Measurements from ENCODE around the gene ATP5PD.
"Not testable (repeated sequence)": the region's sequence is repeated elsewhere in the genome, so short reads cannot be mapped to it uniquely, and the experiment has no call there.

DNA sequence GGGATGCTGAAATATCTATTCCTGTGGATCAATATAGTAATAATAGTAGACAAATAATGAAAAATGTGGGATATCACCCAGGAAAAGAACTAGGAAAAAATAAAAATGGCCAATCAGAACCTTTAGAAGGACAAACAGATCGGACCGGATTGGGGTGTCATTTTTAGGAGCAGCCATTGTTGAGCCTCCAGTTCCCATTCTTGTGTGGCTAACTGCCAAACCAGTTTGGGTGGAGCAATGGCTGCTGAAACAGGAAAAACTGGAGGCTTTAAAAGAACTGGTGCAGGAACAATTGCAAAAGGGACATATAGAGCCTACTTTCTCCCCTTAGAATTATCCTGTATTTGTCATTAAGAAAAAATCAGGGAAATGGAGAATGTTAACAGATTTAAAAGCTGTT is 20.1 kb downstream of the ATP5PD start:
- TF ChIP-seq POLR2A (IDR thresholded peaks at IDR 0.05; ENCODE audit: low read depth, low read length); PAX5 (IDR thresholded peaks at IDR 0.05; ENCODE audit: insufficient read depth, low read length, severe bottlenecking); SPI1 (IDR thresholded peaks at IDR 0.05; ENCODE audit: low read depth, low read length); POLR2AphosphoS5 (IDR thresholded peaks at IDR 0.05; ENCODE audit: low read depth, low read length); TAF1 (IDR thresholded peaks at IDR 0.05; ENCODE audit: low read depth, low read length); POU2F2 (IDR thresholded peaks at IDR 0.05; ENCODE audit: low read depth, low read length): not testable (repeated sequence)
